Measurements from ENCODE around the gene AGAP1. TPM values are rescaled to one million over a fixed set of nuclear protein-coding genes. Genes with fewer than 3 reads are reported as not detected.

The AGAP1 gene
- total RNA-seq, 1 donor from 2014 or later: 33.4 TPM

- H3K36me3 ChIP-seq: no peaks in the 10 kb centered on the region
- no peak overlapping the region for H3K4me3 ChIP-seq
- intact Hi-C loops (cut with DNase I): no loop called here
- no peaks in the 10 kb centered on the region for H3K9me3 ChIP-seq
- H3K27ac ChIP-seq: no peak overlapping the region
- peaks cover 100% of the 10 kb centered on the region for H3K27me3 ChIP-seq
- TF ChIP-seq CTCF (IDR thresholded peaks at IDR 0.05): no peak
- no peak for ATAC-seq
- H3K4me1 ChIP-seq: peaks cover 30% of the 10 kb centered on the region
- peak; percentile 31 for DNase-seq
Observed at GRCh38 chr2:236169151-236169721, 675.4 kb downstream of the AGAP1 start.

- H3K4me3 ChIP-seq: no peak overlapping the region
- no peak for TF ChIP-seq CTCF (IDR thresholded peaks at IDR 0.05)
- ATAC-seq (no peak), DNase-seq (peak; percentile 46)
- H3K27ac ChIP-seq: no peak overlapping the region
- H3K27me3 ChIP-seq: peaks cover 100% of the 10 kb centered on the region
- H3K4me1 ChIP-seq: peaks cover 22% of the 10 kb centered on the region
- intact Hi-C loops (cut with DNase I): no loop called here
- H3K9me3 ChIP-seq: no peaks in the 10 kb centered on the region
- H3K36me3 ChIP-seq: no peaks in the 10 kb centered on the region
Observed at GRCh38 chr2:236169741-236170589, 676.1 kb downstream of the AGAP1 start.

- DNase-seq (peak; percentile 22), ATAC-seq (no peak)
- Histone ChIP-seq H3K27me3 (peaks cover 98% of the 10 kb centered on the region), H3K9me3 (no peaks in the 10 kb centered on the region), H3K4me1 (peaks cover 21% of the 10 kb centered on the region), H3K27ac (no peak overlapping the region), H3K4me3 (no peak overlapping the region), H3K36me3 (no peaks in the 10 kb centered on the region)
- intact Hi-C loops (cut with DNase I): no loop called here
- no peak for TF ChIP-seq CTCF (IDR thresholded peaks at IDR 0.05)
Observed at GRCh38 chr2:236170590-236171165, 676.8 kb downstream of the AGAP1 start.

- DNase-seq: peak; percentile 62
- H3K27ac ChIP-seq: no peak overlapping the region
- peaks cover 18% of the 10 kb centered on the region for H3K4me1 ChIP-seq
- peaks cover 98% of the 10 kb centered on the region for H3K27me3 ChIP-seq
- no peak for ATAC-seq
- H3K4me3 ChIP-seq: no peak overlapping the region
- intact Hi-C loops (cut with DNase I): no loop called here
- TF ChIP-seq CTCF (IDR thresholded peaks at IDR 0.05): no peak
- H3K9me3 ChIP-seq: no peaks in the 10 kb centered on the region
- H3K36me3 ChIP-seq: no peaks in the 10 kb centered on the region
Observed at GRCh38 chr2:236171181-236171679, 677.4 kb downstream of the AGAP1 start.

- intact Hi-C loops (cut with DNase I): no loop called here
- no peak overlapping the region for H3K4me3 ChIP-seq
- H3K27me3 ChIP-seq: peaks cover 98% of the 10 kb centered on the region
Observed at GRCh38 chr2:236171680-236172254, 677.9 kb downstream of the AGAP1 start.

More at GRCh38 chr2:236171680-236172254, 677.9 kb downstream of the AGAP1 start:
- H3K27ac ChIP-seq: no peak overlapping the region
- no peak for TF ChIP-seq CTCF (IDR thresholded peaks at IDR 0.05)
- ATAC-seq (no peak), DNase-seq (no peak)
- peaks cover 13% of the 10 kb centered on the region for H3K4me1 ChIP-seq
- H3K36me3 ChIP-seq: no peaks in the 10 kb centered on the region
- no peaks in the 10 kb centered on the region for H3K9me3 ChIP-seq
